HG03442 (cell line): ENCODE measurements around the gene C22orf39.

ENCODE experiments used
- ATAC-seq: cut with Tn5 transposase; IDR thresholded peaks from one replicate; pipeline ENCODE4 v1.9.1; 2021; ENCODE audit warnings: mild to moderate bottlenecking, moderate library complexity; ENCODE audit not compliant: unreplicated experiment

Gene C22orf39

DNA sequence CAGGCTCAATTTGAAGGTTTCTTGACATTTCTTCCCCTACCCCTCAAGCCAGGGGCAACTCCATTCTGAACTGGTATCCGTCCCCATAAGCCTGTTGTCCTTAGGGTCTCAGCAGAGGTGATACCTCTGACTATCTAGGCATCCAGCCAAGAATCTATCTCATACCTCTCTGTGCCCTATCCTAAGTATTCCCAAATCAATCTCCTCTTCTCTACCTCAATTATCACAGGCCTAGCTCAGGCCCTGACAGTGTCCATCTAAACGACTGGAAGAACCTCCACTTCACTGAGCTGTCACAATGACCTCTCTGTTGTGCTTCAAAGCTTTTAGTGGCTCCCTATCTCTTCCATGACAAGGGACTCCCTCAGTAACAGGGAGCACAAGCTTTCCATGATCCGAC, 42.8 kb downstream of the C22orf39 start:
- ATAC-seq: no peak

DNA sequence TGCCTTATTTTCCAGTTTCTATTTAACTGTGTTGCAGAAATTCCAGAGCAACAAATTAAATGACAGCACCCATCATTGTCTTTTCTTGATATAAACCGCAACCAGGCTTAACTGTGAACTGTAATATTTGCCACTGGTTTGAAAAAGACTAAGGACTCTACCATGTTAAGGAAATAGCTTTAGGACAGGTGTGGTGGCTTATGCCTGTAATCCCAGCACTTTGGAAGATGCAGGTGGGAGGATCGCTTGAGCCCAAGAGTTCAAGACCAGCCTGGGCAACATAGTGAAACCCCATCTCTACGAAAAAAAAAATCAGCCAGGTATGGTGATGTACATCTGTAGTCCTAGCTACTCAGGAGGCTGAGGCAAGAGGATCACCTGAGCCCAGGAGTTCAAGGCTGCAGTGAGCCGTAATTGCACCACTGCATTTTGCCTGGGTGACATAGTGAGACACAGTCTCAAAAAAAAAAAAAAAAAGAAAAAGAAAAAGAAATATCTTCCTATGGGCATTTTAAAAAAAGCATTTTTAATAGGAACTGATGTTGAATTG, 44.8 kb downstream of the C22orf39 start:
- no peak for ATAC-seq

DNA sequence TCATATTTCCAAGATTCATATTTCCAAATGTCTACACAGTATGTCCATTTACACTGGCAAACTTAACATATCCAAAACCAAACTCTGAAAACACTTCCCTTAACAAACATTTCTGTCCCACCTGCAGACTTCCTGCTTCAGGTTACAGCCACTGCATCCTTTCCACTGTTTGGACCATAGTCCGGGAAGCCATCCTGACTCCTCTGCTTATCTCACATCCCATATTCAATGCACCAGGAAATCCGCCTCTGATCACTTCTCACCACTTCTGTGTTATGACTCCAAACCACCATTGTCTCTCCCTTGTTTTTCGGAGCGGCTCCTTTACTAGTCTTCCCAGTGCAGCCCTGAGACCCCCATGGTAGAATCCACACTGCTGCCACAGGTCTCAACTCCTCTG, 46.0 kb downstream of the C22orf39 start:
- no peak for ATAC-seq

DNA sequence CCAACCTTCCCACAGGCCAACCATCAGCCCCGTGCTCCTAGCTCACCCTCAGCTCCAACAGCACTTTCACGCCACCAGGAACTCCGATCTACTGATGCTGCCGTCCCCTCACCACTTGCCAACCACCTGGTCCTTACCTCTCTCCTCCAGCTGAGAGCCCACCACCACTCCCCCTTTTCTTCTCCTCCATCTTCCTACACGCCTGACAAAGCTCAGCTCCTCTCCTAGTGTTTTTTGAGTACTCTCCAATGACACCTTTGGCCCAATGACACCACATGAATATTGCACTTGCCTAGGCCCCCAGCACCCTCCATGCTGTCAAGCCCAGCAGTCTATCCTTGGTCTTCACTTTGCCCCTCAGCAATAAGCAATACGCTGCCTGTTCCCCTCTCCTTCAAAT, 46.6 kb downstream of the C22orf39 start:
- no peak for ATAC-seq

DNA sequence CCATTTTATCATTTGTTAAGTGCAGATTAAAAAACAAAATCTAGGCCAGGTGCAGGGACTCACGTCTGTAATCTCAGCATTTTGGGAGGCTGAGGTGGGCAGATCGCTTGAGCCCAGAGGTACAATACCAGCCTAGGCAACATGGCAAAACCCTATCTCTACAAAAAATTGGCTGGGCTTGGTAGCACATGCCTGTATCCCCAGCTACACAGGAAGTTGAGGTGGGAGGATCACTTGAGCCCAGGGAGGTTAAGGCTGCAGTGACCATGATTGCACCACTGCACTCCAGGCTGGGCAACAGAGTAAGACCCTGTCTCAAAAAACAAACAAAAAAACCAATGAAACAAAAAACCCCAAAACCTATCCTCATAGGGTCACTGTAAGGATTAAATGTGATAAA, 48.9 kb downstream of the C22orf39 start:
- no peak for ATAC-seq

DNA sequence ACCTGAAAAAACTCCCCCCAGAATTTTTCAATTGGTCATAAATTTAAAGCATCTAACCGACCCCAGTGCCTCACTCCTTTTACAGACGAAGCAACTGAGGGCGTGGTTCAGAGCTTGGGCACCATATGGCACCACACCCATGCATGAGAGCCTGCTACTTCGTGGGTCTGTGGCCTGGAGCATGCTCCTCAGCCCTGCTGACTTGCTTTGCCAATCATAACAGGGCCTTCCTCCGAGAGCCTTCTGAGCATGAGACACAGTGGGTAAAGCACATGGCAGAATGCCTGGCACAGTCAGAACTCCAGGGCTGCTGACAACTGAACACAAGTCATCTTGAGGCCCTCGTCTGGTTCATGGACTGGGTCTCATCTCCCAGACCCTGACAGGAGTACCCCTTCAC, 49.3 kb downstream of the C22orf39 start:
- no peak for ATAC-seq

DNA sequence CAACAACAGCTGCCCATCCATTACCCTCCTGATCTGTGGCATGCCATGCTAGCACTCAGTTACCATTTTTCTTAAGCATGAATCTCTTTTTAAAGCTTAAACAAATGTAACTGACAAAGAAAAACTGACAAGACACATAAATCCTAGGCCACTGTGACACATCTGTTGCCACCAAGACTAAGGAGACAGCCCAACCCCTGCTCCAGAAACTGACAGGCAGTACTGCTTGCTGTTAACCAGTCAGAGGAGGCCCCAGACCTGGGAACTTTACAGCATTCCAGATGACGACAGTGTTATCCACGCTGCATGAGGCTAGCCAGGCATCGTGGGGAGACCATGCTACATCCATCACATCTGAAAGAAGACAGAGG, 49.8 kb downstream of the C22orf39 start:
- no peak for ATAC-seq

DNA sequence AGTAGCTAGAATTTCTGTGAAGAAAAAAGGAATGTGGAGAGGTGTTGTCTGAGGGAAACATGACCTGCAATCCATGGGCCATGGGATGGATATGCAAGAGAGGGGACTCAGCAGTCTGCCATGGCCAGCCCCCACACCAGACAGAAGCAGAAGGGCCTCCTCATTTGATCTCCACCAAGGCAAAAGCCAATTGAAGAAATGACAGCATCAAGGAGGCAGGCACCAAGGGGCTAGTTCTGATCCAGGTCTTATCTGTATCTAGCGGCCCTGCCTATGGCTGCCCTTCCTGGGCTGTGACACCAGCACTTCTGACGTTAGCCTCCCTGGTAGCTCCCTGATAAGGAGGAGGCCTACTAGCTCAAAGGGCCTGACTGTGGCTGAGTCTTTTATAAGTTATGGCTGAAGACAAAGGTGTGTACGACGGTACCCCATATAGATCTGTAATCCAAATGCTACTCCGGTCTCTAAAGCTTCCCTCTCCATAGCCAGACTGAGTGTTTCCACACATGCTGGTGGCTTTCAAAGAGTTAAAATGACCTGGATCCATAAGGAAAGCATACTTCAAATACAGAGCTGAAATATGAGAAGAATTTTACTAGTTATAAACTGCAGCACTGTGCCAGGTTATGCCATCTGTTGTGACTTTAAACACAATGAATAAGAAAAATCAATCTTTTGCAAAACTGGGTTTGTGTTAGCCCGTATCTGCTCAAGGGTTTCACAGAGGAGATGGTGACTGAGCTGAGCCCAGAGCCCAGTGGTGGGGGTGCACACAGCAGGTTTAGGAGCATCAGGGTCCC, 50.4 kb downstream of the C22orf39 start:
- no peak for ATAC-seq

DNA sequence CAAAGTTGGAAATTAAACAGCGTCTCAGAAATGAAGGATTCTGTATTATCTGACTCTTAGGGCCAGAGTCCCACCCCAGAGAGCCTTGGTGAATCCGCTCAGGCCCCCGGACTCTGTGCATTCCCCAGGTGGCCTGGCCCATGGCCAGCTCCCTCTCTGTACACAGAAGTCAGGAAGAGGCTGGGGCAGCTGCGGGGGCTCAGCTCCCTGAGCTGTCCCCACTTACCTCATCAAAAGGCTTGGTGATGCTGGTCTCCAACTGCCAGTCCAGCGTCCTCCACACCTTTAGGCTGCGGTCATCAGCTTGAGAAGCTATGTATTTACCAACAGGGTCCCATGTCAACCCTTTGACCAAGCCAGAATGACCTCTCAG, 51.0 kb downstream of the C22orf39 start:
- no peak for ATAC-seq

DNA sequence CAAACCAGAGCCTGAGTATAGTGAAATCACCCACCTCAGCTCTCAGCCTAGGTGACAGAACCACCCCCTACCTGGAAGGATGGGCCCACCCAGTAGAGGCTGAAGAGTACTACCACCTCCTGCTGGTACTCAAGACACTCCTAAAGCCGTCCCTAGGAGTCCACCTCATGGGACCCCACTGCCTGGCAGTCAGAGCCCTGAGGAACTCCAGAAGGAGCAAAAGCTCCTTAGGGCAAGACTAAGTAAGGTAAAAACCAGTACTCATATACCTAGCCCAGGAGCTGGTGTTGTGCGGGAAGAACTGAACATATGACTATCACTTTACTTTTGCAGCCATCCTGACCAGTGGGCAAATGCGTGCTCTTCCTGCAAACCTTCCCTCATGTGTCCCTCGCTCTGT, 52.2 kb downstream of the C22orf39 start:
- ATAC-seq: no peak

DNA sequence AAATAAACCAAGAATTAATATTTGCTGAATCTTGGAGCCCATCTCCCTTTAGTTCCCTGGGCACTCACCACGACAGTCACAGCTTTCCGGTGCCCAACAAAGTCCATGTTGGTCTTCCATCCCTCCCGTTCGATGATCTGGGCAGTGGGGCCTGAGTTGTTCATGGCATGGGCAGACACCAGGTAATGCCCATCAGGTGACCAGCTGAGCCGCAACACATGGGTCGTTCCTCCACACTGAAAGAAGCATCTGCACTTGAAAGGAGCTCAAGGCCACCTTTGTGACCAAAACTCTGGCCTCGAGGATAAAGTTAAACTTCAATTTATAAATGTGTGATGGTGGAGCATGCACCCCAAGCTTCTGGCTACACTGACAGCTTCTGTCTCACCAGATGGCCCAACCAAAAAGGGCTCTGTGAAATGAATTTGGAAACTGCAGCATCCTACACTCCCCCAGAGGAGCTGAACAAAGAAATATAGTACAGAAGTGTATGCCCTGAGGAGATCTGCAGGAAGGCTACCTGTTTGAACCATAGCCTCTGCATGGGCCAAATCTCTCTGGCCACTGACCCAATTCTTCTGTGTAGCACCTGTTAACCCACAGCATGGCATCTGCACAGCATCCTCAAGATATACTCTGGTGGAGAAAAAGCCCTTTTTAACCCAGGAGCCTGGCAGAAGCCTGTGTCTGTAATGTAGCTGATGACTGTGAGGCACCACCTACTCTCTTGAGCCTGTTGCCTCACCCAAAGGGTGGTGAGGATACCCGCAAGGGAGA, 53.0 kb downstream of the C22orf39 start:
- ATAC-seq: no peak

DNA sequence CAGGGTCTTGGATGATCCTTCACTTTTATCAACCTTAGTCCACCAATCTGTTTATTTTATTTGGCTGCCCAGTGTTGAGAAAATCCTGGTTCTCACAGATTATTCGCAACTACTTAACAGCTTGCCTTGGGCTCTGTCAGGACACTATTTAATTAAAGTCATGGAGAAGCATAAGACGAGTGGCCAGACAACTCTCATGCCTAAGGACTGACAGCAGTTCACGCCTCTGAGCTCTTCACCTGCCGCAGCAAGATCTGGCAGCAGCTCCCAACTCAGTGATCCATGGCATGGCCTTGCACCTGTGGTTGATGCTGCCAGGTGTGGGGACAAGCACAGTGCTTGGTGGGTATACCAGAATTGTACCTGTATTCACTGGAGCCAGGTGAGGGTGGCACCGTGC, 53.8 kb downstream of the C22orf39 start:
- no peak for ATAC-seq
